ENCODE measurements around the gene STPG1.

The STPG1 gene

DNA sequence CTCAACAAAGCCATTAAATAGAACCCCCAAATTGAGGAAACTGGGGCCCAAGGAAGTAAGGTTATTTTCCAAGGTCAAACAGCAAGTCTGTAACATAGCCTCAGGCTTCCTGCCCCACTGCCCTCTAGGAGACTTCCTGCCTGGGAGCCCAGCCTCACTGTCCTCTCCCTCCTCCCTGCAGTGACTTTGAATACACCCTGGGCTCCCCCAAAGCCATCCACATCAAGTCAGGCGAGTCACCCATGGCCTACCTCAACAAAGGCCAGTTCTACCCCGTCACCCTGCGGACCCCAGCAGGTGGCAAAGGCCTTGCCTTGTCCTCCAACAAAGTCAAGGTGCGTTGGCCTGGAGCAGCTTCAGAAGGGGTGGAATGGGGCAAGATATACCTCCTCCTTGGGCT, 76.1 kb downstream of the STPG1 start:
- DNase-seq = no peak

DNA sequence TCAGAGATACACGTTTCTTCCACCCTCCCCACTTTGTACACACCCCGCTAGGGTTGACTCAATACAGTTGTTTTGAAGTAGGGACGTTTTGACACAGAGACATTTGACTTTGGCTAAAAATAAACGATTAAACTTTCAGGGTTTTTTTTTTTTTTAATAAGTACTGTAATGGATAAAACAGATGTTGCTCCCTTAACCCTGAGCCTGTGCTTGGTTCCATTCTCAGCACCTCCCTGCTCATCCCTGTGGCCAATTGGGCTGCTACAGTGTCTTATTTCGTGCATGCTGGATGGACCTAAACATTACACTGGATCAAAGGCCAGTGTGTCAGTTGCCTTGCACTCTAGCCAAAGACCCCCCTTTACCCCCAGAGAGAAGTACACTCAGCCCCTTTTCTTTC, 77.5 kb downstream of the STPG1 start:
- DNase-seq = no peak

DNA sequence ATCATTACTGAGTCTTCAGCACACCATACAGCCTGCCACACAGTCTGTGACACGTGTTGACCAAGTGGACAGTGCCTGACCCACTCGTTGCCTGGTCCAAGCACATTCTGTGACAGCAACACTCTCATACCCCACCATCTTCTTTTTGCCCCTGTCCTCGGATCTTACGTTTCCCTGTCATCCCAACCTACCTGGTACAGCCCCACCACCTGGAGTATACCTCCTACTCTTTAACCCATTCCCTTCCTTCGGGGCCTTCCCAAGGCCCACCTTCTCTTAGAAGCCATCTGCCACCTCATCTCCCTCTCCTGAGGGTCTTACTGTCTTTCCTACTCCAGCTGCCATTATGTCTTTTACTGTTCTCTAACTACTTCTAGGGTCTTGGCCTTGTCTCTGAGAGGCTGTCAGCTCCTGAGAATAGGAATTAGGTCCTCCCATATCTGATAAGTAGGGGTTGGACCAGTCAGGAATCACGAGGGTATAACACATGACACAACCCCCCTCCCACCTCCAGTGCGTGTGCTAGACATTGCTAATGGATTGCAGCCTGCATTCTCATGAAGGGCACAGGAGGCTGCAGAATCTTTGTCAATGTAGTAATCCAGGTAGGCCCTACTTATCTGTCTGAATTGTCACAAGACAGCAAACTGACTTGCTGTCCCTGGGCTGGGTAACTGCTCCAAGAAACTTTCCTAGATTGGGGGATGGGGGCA, 81.5 kb downstream of the STPG1 start:
- no peak for DNase-seq

DNA sequence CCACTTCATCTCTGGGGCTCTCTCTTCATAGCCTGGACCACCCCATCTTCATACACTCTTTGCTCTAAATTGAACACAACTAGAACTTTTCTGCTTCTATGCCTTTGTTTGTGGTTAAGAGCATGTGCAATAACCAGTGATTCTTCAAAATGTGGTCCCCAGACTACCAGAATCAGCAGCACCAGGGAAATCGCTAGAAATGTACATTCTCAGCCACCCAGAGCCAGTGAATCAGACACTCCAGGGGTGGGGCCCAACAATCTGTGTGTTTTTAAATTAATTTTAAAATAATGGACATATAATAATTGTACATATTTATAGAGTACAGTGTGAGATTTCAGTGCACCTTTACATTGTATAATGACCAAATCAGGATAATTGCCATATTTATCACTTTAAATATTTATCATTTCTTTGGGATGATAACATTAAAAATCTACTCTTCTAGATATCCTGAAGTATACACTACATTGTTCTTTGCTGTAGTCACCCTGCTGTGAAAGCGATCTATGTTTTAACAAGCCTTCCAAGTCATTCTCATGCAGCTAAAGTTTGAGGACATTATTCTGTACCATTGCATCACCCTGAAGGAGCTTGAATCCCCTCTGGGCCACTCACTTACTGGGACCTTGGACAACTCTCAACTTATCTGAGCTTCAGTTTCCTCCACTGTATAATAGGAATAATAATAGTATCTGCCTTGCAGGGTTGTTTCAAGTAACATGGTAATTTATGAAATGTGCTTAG, 83.6 kb downstream of the STPG1 start:
- DNase-seq = no peak

DNA sequence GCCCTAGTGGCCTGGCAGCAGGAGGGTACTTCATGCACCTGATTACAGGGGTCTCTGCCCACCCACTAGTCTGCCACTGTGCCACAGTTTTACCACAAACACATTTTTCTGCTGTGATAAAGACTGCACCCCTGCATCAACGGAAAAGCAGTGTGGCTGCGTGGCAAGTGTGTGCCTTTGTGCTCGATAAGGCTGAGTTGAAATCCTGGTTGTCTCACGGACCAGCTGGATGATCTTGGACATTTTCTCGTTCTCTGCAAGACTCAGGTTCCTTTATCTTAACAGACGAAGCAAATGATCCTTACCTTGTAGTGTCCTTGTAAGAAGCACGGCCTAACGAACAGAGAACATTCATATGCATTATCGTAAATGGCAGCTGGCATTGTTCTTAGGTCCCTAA, 84.3 kb downstream of the STPG1 start:
- no peak for DNase-seq

DNA sequence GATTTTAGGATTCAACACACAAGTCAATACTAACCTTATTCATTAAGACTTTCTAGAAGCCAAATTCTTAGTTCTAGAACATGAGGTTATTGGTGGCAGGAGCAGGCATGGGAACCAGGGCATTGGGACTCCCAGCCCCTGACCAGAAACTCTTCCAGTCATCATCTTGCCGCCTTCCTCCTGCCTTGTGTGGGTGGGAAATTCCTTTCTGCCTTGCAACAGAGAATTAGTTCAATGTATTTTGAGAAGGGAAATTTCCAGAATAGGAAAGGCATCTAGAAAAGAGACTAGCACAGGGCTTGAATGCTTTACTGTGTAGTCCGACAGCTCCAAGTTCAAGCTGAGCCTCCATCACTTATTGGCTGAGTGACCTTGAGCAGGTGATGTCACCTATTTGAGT, 85.7 kb downstream of the STPG1 start:
- no peak for DNase-seq

DNA sequence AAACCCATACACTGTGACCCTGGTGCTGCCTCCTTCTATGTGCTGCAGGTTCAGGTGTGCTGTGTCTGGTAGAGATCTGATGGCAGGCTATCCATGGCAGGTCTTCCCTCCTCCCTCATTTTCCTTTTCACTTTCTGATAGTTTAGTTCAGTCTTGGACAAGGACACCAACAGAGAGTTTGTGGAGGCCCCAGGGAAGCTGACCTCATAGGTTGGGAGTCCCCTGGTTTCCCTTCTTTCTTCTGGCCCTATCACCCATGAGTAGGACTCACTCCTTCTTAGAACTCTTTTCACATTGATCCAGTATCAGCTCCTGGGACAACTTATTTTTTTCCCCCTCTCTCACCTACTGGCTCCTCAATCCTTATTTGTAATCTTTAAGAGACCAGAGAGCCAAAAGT, 86.1 kb downstream of the STPG1 start:
- no peak for DNase-seq

DNA sequence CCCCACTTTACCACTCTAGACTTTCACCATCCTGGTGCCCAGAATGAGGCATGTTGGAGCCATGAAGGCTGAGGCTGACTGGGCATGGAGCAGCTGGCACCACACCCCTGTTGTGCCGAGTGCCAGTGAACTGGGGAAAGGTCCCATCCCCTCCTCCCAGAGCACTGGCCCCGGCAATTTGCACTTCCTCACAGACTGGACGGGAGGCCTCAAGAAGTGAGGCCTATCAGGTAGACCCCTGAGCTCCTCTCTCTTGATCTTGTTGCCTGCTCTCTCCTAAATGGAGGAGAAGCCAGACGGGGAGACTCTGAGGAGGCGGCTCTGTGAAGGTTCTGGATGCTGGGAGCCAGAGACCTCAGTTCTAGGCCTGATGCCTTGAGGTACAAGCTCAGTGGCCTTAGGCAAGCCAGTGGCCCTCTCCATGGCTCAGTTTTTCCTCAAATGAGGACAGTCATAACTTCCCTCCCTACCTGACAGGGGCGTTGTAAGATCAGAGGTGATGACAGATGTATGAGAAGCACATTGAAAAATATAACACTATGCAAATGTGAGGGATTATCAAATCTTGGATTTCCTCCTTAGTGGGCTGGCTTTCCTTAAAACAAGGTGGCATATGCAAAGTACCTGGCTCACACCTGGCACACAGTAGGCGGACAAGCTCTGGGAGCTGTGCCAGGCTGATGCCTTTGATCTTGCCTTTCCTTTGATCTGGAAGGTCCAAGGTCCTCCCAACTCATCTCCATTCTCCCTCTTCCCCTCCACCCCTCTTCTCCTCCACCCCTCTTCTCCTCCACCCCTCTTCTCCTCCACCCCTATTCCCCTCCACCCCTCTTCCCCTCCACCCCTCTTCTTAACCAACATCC, 87.8 kb downstream of the STPG1 start:
- no peak for DNase-seq

DNA sequence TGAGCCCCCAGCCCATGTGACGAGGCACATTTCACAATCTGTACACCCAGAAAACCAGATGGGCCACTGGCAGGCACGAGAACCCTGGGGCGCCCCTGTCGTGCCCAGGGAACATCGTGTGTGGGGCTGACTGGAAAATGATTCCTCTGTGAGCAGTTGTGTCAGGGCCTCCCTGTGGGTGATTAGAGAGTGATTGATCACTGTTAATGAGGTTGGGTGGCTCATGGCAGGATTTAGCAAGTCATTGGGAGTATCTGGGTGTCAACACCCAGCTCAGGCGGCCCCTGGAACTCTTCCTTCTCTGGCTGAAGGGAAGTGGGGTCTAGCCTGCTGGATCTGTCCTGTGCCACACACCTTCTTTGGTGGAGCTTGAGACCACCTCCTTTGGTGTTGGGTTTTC, 88.7 kb downstream of the STPG1 start:
- DNase-seq = no peak

DNA sequence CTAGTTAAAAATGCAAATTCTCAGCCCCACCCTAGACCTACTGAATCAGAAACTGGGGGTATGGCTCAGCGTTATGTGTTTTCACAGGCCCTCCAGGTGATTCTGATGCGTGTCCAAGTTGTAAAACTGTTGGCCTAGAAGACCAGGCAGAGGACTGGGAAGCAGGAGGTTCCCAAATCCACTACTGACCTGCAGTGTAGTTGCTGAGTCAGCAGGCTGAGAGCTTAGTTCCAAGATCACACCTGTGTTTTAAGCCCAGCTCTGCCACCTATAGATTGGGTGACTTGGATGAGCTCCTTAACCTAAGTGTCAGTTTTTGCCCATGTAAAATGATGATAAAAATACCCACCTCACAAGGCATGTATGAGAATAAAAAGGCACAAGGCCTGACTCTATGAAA, 90.3 kb downstream of the STPG1 start:
- no peak for DNase-seq

DNA sequence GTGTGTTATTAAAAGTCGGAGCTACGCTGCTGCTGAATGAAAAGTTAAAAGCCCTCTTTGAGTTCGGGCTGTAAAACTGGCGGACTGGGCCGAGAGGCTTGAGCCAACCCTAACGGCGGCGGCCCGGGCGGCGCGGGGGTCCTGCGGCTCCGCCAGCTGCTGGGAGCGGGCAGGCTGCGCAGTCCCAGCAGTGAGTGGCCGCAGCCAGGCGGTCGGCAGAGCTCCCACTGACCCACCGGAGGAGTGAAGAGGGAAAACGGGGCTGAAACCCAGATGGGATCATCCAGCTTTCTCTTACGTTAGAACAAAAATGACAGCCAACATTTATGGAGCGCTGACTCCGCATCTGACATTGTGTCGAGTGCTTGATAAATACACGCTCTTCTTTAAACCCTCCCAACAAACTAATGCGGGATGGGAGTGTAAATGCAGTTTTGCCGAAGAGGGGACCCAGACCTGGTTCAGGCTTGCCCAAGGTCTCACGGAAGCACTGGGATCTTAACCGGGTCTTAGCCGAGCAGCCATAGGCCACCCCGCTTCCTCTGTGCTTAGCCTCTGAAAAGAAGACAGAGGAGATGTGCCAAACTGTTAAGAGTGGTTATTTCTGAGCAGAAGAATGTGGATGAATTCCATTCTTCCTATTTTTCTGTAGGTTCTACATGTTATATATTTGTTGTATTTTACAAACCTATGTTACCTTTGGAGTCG, 91.0 kb downstream of the STPG1 start:
- DNase-seq = no peak

DNA sequence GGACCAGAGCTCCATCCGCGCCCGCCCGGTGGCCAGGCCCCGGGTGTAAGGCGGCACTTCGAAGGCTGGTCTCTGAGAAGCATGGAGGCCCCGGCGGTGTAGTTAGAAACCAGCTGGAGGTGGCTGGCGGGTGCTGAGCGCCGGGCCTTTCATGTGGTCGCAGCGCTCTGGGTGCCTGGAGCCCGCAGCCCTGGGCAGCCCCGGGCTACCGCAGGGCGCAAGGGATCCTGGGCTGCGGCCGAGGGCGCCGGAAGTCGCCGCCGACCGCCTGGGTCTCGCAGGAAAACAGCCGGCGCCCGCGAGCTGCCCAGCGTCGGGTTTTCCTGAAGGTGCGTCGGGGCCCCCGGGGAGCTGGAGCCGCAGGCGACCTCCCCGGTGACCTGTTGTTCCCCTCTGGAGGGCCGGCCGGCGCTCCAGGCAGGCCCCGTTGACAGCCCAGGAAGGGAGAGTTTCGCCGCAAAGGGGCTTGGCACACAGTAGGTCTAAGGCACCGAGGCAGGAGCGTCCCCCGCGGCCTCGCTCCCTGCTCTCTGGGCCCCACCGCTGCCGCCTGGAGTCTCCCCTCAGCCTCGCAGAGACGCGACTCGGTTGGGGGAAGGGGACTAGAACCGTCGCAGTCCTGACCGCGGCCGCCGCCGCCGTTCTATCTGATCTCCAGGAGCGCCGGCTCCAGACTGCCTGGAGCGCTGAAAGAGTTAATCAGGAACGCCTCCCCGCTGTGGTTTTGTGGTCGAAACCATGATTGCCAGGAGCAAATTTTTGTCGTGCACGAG, 91.7 kb downstream of the STPG1 start:
- DNase-seq = peak; percentile 95

DNA sequence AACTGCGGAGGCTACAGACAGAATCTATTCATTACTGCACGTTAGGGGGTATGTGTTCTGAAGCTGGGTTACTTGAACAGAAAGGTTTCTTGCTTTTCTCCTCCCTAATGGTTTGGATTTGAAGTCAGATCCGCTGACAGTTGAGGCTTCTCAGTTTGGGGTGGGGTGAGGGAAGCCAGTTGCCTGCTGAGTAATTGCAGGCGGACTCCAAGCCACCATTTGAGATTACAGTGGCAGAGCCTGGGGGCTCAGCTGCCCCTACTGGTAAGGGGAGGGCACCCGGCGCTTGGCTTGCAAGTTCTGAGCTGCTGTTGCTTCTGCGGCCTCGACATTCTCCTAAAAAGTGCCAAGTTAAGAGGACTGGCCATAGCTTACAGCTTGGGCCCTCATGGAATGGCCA, 92.5 kb downstream of the STPG1 start:
- no peak for DNase-seq

DNA sequence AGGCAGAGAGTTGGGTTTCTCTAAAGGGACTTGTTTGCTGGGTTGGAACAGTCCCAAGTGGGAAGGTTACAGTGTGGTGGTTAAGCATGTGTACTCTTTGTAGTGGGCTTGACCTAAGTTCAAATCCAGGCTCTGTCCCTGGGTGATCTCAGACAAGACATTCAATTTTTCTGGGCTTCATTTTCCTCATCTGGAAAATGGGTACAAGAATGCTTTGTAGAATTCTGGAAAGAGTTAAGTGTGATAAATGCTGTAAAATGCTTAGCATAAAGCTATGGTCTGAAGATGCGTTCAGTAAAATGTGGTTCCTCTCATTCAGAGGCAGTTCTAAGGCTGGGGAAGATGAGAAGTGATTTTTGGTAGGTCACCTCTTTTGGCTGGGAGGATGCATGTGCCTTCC, 93.6 kb downstream of the STPG1 start:
- no peak for DNase-seq

DNA sequence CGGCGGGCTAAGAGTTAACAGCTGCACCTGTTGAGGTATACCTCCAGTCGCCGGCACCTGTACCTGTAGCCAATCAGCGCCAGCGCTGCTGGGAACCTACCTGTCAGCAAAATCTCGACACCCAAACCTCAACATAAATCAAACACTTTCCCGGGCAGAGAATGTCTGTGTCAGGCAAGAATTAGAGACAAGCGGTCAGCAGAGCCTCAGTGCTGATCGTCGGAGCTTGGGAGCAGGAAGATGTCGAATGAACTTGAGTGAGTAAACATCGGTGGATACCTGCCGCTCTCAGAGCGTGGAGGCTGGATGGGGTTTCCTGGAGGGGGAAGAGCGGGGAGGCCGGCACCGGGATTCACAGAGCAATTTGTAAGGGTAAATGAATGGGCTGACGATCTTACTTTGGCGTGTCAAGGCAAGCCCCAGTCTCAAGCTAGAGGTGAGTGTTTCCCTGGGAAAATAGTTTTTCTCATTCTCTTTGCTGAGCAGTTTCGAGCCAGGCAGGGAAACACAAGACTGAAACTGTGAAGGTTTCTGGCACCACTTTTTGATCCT, 94.2 kb downstream of the STPG1 start, which contains the start of gene GRHL3:
TSS of gene GRHL3 (plus strand) at position 46 of the 552 bp plus-strand sequence. CDS start at position 241, 195 bp downstream.
- DNase-seq = no peak

DNA sequence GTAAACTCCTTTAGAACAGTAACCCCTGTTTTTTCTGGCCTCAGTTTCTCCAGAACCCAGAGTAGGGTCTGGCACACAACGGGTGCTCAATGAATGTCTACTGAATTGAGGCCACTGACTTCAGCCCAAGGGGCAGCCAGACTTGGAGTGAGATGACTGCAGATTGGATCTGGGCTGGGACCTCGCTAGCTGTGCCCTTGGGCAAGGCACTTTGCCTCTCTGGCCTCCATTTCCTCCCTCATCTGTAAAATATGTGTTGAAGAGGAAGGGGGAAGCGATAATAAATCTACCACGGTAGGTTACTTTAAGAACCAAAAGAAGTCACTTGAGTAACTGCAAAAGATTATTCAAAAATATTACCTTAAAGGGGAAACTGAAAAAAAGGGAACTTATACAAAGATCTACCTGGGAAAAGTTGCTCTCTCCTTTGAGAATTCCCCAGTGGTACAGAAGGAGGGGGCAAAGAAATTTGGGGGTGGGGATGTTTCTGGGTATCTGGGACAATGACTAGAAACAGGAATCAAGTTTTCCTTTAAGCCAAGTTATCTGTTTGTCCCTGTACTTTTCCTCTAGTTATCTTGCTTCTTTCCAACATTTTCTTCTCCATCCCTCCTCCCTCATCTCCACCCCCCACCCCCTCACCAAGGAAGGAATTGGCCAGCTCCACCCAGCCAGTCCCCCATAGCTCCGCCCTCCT, 94.8 kb downstream of the STPG1 start:
- DNase-seq = no peak

DNA sequence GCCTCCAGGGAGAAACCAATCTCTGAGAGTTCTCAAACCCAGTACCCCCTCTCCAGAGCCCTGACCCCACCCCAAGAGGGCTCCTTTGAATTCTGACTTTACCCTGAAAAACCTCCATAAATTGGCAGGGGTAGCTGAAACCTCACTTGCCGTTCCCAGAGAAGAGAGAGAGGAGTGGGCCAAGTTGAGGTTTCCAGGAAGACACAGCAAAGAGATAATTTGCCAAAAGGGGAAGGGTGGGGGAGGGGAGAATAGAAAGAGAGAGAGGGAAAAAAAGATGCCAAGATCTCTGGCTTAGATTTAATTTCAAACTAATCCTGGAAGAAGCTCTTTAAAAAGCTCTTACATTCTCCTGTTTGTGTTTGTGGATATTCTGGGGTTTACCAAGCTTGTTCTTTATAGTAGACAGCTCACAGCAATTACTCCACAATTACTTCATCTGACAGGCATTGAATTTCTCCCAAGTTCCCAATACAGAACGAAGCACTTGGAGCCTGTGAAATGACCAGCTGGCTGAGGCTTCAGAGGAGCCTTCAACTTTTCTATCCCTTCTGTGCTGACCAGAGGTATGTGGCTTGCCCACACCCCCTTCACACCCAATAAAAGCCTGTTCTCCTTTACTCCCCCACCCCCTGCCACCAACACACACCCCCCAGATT, 95.5 kb downstream of the STPG1 start:
- DNase-seq = no peak

DNA sequence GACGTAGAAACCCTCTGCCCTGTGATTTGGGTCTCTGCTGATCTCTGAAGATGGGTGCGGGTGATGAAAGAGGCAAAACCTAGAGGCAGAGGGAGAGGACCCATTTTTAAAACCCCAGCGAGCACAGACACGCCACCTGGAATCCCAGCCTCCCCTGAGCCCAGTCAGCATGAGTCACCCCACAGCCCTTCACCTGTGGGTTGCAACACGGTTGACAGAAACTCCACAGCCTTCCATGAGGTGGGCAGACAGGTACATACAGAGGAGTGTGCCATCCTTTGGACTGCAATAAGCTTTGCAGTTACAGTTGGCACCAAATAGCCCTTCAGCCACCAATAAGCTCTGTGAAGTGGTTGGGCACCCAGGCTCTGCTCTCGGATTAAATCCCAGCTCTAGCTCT, 96.5 kb downstream of the STPG1 start:
- DNase-seq = no peak

DNA sequence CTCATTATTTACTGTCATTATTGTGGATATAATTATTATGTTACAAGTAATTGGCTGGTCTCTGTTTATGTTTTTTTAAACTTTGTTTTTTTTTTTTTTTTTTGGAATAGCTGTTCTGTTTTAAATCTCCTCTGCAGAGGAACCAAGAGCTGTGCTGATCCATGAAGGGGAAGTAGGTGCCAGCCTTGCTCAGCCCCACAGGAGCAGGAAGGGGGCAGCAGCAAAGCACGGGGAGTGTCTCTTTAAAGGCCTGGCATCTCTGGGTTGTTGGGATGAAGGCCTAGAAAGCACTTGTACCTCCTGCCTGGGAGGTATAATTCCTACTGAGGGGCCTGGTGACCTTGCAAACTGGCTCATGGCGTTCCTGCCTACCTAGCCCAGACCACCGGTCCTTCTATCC, 96.9 kb downstream of the STPG1 start:
- DNase-seq = no peak

DNA sequence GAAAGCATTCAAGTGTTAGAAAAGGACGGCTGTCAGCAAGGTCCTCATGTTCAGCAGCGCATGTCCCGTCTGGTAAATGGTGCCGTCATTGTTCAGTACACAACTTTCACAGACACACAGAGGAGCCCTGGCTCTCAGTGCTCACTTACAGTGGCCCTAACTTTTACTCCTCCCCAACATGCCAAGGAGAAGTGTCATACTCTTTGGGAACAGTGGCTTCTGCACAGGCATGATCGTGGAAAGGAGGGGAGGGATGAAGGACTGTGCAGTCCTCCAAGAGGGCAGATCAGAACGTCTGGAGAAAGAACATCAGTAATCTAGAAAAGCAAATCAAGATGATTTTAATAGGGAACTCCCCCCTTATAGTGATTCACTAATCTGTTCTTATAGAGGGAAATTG, 98.2 kb downstream of the STPG1 start:
- DNase-seq = no peak

DNA sequence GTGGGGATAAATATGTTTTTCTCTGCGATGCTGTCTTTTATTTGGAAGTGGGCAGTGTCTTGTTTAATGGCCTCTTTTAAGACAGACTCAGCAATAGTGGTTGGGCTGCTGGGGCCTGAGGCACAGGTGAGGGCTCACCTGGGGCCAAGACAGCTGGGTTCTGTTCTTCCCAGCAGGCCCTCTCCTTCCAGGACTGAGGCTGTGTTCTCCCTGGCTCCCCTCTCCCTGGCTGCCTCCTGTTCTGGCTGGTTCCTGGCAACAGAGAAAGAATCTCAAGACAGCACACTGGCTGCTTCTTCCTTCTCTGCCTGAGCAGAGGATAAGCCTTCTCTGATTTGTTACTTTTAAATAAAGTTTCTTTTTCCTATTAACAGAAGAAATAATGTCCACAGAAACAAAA, 101.8 kb downstream of the STPG1 start:
- DNase-seq = no peak
